ENCODE results near the gene SYCP2L.

GRCh38 chr6:10877871-10878270 is 9.0 kb upstream of the SYCP2L start:
- TF ChIP-seq, protein P1, sequence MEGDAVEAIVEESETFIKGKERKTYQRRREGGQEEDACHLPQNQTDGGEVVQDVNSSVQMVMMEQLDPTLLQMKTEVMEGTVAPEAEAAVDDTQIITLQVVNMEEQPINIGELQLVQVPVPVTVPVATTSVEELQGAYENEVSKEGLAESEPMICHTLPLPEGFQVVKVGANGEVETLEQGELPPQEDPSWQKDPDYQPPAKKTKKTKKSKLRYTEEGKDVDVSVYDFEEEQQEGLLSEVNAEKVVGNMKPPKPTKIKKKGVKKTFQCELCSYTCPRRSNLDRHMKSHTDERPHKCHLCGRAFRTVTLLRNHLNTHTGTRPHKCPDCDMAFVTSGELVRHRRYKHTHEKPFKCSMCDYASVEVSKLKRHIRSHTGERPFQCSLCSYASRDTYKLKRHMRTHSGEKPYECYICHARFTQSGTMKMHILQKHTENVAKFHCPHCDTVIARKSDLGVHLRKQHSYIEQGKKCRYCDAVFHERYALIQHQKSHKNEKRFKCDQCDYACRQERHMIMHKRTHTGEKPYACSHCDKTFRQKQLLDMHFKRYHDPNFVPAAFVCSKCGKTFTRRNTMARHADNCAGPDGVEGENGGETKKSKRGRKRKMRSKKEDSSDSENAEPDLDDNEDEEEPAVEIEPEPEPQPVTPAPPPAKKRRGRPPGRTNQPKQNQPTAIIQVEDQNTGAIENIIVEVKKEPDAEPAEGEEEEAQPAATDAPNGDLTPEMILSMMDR (IDR thresholded peaks at IDR 0.05) = no peak
- TF ChIP-seq POLR2AphosphoS5 (IDR thresholded peaks at IDR 0.05) = no peak
- no peak for TF ChIP-seq POLR2A (IDR thresholded peaks at IDR 0.05)
